ENCODE measurements around the gene KAT2B.

The KAT2B gene

GRCh38 chr3:20111836-20112235 is 71.6 kb downstream of the KAT2B start:
- Mint-ChIP-seq H3K27ac (no peak overlapping the region), H3K4me3 (no peak overlapping the region), H3K36me3 (ENCODE audit: low read depth) (peaks cover 65% of the 10 kb centered on the region), H3K27me3 (no peaks in the 10 kb centered on the region), H3K9me3 (no peaks in the 10 kb centered on the region), H3K4me1 (ENCODE audit: low read depth) (peaks cover 9% of the 10 kb centered on the region)
- DNase-seq = no peak

GRCh38 chr3:20121088-20121487 is 80.8 kb downstream of the KAT2B start:
- Mint-ChIP-seq H3K36me3 (ENCODE audit: low read depth) (peaks cover 79% of the 10 kb centered on the region), H3K9me3 (no peaks in the 10 kb centered on the region), H3K27me3 (no peaks in the 10 kb centered on the region), H3K27ac (no peak overlapping the region), H3K4me3 (no peak overlapping the region), H3K4me1 (ENCODE audit: low read depth) (peaks cover 1% of the 10 kb centered on the region)
- no peak for DNase-seq

DNA sequence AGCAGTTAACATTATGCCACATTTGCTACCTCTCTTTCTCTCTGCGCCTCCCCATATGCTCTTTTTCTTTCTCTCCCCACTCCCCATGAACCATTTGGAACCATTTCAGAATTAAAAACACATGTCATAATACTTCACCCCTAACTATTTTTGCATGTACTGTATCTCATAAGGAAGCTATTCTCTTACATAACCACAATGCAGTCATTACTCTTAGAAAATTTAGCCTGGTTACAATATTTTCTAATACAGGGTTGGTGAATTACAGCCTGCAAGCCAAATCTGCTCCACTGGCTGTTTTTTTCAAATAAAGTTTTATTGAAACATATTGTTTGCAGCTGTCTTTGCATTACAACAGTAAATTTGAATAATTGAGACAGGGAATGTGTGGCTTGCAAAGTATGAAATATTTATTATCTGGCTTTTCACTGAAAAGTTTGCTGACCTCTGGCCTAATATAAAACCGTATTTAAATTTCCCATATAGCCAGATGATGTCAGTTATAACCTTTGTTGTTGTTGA is 82.9 kb downstream of the KAT2B start:
- H3K27ac Mint-ChIP-seq = no peak overlapping the region
- peaks cover 1% of the 10 kb centered on the region for H3K4me1 Mint-ChIP-seq (ENCODE audit: low read depth)
- no peaks in the 10 kb centered on the region for H3K27me3 Mint-ChIP-seq
- H3K9me3 Mint-ChIP-seq = no peaks in the 10 kb centered on the region
- H3K36me3 Mint-ChIP-seq (ENCODE audit: low read depth) = peaks cover 83% of the 10 kb centered on the region
- DNase-seq = no peak
- no peak overlapping the region for H3K4me3 Mint-ChIP-seq

DNA sequence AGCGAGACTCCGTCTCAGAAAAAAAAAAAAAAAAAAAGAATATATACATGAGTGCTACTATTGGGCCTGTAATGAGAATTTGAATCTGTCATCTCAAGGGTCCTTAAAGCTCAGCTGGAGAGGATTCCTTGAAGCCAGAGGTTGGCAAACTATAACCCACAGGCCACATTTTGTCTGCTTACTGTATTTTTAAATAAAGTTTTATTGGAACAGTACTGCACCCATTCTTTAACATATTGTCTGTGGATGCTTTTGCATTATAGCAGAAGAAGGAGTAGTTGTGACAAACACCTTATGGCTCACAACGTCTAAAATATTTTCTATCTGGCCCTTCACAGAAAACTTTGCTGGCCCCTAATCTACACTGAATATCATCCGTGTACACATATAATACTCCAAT is 85.0 kb downstream of the KAT2B start:
- Mint-ChIP-seq H3K9me3 (no peaks in the 10 kb centered on the region), H3K4me1 (ENCODE audit: low read depth) (peaks cover 1% of the 10 kb centered on the region), H3K36me3 (ENCODE audit: low read depth) (peaks cover 83% of the 10 kb centered on the region), H3K27me3 (no peaks in the 10 kb centered on the region), H3K27ac (no peak overlapping the region), H3K4me3 (no peak overlapping the region)
- no peak for DNase-seq

GRCh38 chr3:20125897-20126296 is 85.7 kb downstream of the KAT2B start:
- H3K4me3 Mint-ChIP-seq = no peak overlapping the region
- peaks cover 82% of the 10 kb centered on the region for H3K36me3 Mint-ChIP-seq (ENCODE audit: low read depth)

DNA sequence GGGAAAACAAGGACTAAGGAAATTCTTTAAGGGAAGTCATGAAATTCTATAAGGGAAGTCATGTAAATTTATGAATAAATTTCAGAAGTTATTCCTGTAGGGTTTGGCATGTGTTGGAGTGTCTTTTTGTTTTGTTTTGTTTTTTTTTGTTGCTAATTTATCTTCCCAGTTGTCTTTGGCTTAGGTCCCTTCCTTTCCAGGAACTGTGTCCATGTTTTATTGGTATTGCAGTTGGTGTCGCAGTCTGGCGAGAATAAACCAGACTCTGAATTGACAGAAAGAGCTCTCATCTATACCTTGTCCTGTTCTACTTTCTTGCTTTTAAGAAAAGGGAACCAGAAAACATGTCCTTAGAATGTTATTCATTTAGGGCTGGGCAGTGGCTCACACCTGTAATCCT is 88.1 kb downstream of the KAT2B start:
- Mint-ChIP-seq H3K36me3 (ENCODE audit: low read depth) (peaks cover 70% of the 10 kb centered on the region), H3K27ac (no peak overlapping the region), H3K9me3 (no peaks in the 10 kb centered on the region), H3K27me3 (no peaks in the 10 kb centered on the region), H3K4me1 (ENCODE audit: low read depth) (peaks cover 1% of the 10 kb centered on the region), H3K4me3 (no peak overlapping the region)
- no peak for DNase-seq

More at GRCh38 chr3:20125897-20126296, 85.7 kb downstream of the KAT2B start:
- no peaks in the 10 kb centered on the region for H3K9me3 Mint-ChIP-seq
- no peak for DNase-seq
- H3K27me3 Mint-ChIP-seq = no peaks in the 10 kb centered on the region
- H3K4me1 Mint-ChIP-seq (ENCODE audit: low read depth) = peaks cover 1% of the 10 kb centered on the region
- no peak overlapping the region for H3K27ac Mint-ChIP-seq

- no peak for DNase-seq
- Mint-ChIP-seq H3K4me3 (no peak overlapping the region), H3K27me3 (no peaks in the 10 kb centered on the region), H3K9me3 (no peaks in the 10 kb centered on the region), H3K4me1 (ENCODE audit: low read depth) (peaks cover 1% of the 10 kb centered on the region), H3K36me3 (ENCODE audit: low read depth) (peaks cover 58% of the 10 kb centered on the region), H3K27ac (no peak overlapping the region)
Measured at GRCh38 chr3:20130106-20130505, 89.9 kb downstream of the KAT2B start.

DNA sequence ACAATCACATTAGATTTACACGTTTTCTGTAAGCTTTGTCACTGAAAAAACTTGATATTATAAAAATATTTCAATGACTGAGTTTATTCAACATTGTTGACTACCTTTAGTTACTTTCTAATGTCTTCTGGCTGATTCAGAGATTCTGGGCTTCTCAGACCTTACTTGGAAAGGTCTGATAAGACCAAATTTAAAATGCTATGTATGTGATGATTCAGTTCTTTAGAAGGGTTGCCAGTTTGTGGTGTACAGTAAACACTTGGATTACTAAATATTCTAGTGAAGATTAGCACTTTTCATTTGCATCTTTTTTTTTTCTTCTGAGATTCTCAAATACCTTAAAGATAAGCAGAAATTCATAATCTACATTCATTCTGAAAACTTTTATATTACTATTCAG is 96.0 kb downstream of the KAT2B start:
- Mint-ChIP-seq H3K27ac (no peak overlapping the region), H3K4me1 (ENCODE audit: low read depth) (peaks cover 3% of the 10 kb centered on the region), H3K9me3 (no peaks in the 10 kb centered on the region), H3K36me3 (ENCODE audit: low read depth) (peaks cover 51% of the 10 kb centered on the region), H3K4me3 (no peak overlapping the region), H3K27me3 (no peaks in the 10 kb centered on the region)
- DNase-seq = no peak

DNA sequence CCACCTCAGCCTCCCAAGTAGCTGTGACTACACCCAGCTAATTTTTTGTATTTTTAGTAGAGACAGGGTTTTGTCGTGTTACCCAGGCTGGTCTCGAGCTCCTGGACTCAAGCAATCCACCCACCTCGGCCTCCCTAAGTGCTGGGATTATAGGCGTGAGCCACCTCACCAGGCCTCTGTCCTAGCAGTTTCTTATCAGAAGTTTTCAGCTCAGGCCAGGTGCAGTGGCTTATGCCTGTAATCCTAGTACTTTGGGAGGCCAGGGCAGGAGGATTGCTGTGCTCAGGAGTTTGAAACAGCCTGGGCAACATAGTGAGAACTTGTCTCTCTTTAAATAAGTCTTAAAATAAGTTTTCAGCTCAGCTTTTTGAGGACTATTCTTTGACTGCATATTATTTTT is 97.4 kb downstream of the KAT2B start:
- Mint-ChIP-seq H3K36me3 (ENCODE audit: low read depth) (peaks cover 58% of the 10 kb centered on the region), H3K4me3 (no peak overlapping the region), H3K27me3 (no peaks in the 10 kb centered on the region), H3K9me3 (no peaks in the 10 kb centered on the region), H3K4me1 (ENCODE audit: low read depth) (peaks cover 3% of the 10 kb centered on the region), H3K27ac (no peak overlapping the region)
- no peak for DNase-seq

DNA sequence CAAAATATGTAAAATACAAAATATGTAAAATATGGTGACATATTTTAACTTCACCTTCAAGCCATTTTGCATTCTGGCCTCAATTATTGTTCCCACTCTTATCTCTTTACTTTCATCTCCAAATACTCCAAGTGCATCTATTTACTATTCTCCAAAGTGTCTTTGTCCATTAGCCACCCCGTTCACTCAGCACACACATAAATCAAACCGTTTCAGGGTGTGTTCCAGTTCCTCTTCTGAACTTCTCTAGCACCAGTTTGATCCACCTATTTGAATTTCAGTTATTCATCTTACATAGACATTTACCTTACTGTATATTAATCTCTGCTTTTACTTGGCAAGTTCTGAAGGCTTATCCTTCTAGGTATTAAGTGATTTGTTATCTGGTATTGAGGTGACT is 100.6 kb downstream of the KAT2B start:
- DNase-seq = no peak
- Mint-ChIP-seq H3K4me1 (ENCODE audit: low read depth) (no peaks in the 10 kb centered on the region), H3K27me3 (no peaks in the 10 kb centered on the region), H3K9me3 (no peaks in the 10 kb centered on the region), H3K27ac (no peak overlapping the region), H3K4me3 (no peak overlapping the region), H3K36me3 (ENCODE audit: low read depth) (peaks cover 67% of the 10 kb centered on the region)

GRCh38 chr3:20141316-20141715 is 101.1 kb downstream of the KAT2B start:
- DNase-seq = no peak
- Mint-ChIP-seq H3K4me1 (ENCODE audit: low read depth) (no peaks in the 10 kb centered on the region), H3K36me3 (ENCODE audit: low read depth) (peaks cover 70% of the 10 kb centered on the region), H3K27ac (no peak overlapping the region), H3K4me3 (no peak overlapping the region), H3K27me3 (no peaks in the 10 kb centered on the region), H3K9me3 (no peaks in the 10 kb centered on the region)

- Mint-ChIP-seq H3K27me3 (no peaks in the 10 kb centered on the region), H3K4me1 (ENCODE audit: low read depth) (no peaks in the 10 kb centered on the region), H3K9me3 (no peaks in the 10 kb centered on the region), H3K27ac (no peak overlapping the region), H3K36me3 (ENCODE audit: low read depth) (peaks cover 69% of the 10 kb centered on the region), H3K4me3 (no peak overlapping the region)
- DNase-seq = no peak
Measured at GRCh38 chr3:20141851-20142250, 101.6 kb downstream of the KAT2B start.

DNA sequence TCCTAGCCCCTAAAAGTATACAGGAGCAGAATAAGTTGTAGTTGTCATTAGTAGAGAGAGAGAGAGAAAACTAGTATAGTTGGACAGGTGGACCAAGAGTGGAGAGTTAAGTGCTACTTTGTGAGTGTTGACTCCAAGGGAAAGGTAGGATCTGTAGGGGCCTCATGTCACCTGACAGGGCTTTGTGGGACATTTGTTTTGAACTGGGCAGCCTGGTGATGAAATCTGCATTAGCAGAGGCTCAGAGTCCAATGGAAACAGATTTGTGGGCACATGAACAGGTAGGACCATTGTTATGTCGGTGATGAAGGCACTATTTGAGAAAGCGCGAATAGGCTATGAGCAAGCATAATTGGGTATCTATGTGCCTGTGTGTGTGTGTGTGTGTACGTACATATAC is 102.3 kb downstream of the KAT2B start:
- no peak overlapping the region for H3K27ac Mint-ChIP-seq
- H3K27me3 Mint-ChIP-seq = no peaks in the 10 kb centered on the region
- H3K4me3 Mint-ChIP-seq = no peak overlapping the region
- DNase-seq = no peak
- H3K36me3 Mint-ChIP-seq (ENCODE audit: low read depth) = peaks cover 69% of the 10 kb centered on the region
- no peaks in the 10 kb centered on the region for H3K4me1 Mint-ChIP-seq (ENCODE audit: low read depth)
- no peaks in the 10 kb centered on the region for H3K9me3 Mint-ChIP-seq

DNA sequence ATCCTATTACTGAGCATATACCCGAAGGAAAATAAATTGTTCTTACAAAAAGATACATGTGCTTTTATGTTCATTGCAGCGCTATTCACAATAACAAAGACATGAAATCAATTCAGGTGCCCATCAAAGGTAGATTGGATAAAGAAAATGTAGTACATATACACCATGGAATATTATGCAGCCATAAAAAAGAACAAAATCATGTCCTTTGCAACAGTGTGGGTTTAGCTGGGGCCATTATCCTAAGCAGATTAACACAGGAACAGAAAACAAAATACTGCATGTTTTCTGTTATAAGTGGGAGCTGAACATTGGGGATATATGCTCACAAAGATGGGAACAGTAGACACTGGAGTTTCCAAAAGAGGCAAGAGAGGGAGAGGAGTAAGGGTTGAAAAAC is 103.3 kb downstream of the KAT2B start:
- Mint-ChIP-seq H3K4me3 (no peak overlapping the region), H3K36me3 (ENCODE audit: low read depth) (peaks cover 76% of the 10 kb centered on the region), H3K27ac (no peak overlapping the region), H3K27me3 (no peaks in the 10 kb centered on the region), H3K9me3 (no peaks in the 10 kb centered on the region), H3K4me1 (ENCODE audit: low read depth) (no peaks in the 10 kb centered on the region)
- no peak for DNase-seq

DNA sequence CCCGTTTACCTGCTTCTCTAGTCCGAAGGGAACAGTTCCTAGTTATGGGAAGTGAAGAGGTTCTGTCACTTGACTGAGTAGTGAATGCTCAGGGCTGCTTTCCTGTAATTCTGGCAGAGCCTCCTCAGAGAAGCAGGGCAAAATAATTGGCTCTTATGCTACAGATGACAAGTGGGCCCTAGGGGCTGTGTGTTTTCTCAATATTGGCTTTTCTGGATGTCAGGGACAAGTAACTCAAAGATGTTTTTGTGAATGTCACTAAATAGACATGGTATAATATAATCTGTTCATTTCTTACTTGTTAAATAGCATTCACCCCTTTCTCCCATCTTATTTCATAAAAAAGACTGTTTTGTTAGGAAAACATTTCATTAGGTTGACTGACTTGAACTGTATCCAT is 105.6 kb downstream of the KAT2B start:
- no peak for DNase-seq
- Mint-ChIP-seq H3K4me1 (ENCODE audit: low read depth) (no peaks in the 10 kb centered on the region), H3K4me3 (no peak overlapping the region), H3K27ac (no peak overlapping the region), H3K9me3 (no peaks in the 10 kb centered on the region), H3K36me3 (ENCODE audit: low read depth) (peaks cover 77% of the 10 kb centered on the region), H3K27me3 (no peaks in the 10 kb centered on the region)

DNA sequence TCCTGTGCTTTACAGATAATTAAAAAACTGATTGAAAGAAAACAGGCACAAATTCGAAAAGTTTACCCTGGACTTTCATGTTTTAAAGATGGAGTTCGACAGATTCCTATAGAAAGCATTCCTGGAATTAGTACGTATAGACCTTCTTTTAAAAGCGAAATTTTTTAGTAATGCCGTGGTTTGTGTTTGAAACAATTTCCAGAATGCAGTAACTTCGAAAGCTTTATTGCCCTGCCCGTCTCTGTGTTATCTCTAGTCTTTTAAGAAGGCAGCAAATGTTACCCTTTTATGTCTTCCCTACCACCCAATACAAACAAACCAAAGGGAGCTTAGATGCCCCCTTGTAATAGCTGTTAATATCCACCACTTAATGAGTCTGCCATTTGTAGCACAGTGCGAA is 106.1 kb downstream of the KAT2B start:
- Mint-ChIP-seq H3K27me3 (no peaks in the 10 kb centered on the region), H3K9me3 (no peaks in the 10 kb centered on the region), H3K36me3 (ENCODE audit: low read depth) (peaks cover 78% of the 10 kb centered on the region), H3K27ac (no peak overlapping the region), H3K4me1 (ENCODE audit: low read depth) (no peaks in the 10 kb centered on the region), H3K4me3 (no peak overlapping the region)
- no peak for DNase-seq
